ENCODE results near the gene AKAP10. TPM values are rescaled to one million over a fixed set of nuclear protein-coding genes. Genes with fewer than 3 reads are reported as not detected.

AKAP10 gene
- total and polyA plus RNA-seq, 10 of the 15 experiments (the other 5 are each of a cell fraction or from before 2014, with no cell fraction given), result 4.3 to 23.7 (median 14.7) TPM

DNA sequence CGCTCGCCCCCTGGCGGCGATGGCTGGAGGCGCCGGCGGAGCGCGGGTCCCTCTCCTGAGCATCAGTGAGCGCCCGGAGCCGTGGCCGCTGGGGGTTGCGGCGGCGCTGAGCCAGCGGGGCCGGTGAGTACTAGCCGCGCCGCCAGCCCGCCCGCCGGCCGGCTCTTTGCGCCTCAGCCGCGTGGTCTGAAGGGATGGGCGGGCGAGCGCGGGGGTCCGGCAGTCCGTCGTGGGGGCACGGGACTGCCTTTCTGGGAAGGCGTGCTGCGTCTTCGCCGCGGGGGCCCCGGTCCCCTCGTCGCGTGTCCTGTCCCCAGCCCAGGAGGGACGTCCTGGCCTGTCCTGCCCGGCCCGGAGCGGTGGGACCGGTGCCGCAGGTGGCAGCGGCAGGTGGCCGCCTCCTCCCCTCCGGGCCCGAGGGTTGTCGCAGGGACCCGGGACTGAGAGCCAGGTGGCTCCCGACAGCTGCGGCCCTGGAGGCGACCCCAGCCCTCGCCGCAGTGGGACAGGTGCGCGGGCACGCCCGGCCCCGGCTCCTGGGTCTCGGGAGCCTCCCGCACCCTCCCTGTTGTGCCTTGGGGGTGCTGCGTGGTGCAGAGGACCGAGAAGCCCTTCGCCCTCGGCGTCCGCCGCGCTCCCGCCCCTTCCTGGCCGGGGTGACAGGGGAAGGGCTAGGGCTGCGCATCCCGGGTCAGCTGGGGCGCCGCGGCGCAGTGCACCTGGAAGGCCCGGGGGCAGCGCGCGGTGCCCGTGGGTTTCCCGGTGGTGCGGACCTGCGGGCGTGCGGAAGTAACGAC, 31.9 kb upstream of the AKAP10 start, which contains the start of gene SPECC1 (continued):
- TF ChIP-seq, protein P1, sequence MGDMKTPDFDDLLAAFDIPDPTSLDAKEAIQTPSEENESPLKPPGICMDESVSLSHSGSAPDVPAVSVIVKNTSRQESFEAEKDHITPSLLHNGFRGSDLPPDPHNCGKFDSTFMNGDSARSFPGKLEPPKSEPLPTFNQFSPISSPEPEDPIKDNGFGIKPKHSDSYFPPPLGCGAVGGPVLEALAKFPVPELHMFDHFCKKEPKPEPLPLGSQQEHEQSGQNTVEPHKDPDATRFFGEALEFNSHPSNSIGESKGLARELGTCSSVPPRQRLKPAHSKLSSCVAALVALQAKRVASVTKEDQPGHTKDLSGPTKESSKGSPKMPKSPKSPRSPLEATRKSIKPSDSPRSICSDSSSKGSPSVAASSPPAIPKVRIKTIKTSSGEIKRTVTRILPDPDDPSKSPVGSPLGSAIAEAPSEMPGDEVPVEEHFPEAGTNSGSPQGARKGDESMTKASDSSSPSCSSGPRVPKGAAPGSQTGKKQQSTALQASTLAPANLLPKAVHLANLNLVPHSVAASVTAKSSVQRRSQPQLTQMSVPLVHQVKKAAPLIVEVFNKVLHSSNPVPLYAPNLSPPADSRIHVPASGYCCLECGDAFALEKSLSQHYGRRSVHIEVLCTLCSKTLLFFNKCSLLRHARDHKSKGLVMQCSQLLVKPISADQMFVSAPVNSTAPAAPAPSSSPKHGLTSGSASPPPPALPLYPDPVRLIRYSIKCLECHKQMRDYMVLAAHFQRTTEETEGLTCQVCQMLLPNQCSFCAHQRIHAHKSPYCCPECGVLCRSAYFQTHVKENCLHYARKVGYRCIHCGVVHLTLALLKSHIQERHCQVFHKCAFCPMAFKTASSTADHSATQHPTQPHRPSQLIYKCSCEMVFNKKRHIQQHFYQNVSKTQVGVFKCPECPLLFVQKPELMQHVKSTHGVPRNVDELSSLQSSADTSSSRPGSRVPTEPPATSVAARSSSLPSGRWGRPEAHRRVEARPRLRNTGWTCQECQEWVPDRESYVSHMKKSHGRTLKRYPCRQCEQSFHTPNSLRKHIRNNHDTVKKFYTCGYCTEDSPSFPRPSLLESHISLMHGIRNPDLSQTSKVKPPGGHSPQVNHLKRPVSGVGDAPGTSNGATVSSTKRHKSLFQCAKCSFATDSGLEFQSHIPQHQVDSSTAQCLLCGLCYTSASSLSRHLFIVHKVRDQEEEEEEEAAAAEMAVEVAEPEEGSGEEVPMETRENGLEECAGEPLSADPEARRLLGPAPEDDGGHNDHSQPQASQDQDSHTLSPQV (IDR thresholded peaks at IDR 0.05), result 0 out of 2 replicates have a peak, but pooled peaks have one; percentile 69
- TF ChIP-seq GATAD2B (conservative IDR thresholded peaks at IDR 0.05; ENCODE audit: low read depth), result peak; percentile 49; the same call in 1 of the 2 replicates
- TF ChIP-seq SMARCA5 (IDR thresholded peaks at IDR 0.05), result peak; percentile 77
- TF ChIP-seq RB1 (IDR thresholded peaks at IDR 0.05; ENCODE audit: borderline replicate concordance), result 0 out of 2 replicates have a peak, but pooled peaks have one; percentile 2
- 0 out of 4 replicates have a peak, but pooled peaks of 1 of the 2 experiments have one; percentile 31 for TF ChIP-seq SRF (IDR thresholded peaks at IDR 0.05; ENCODE audit: low read depth in 2 of 2, low read length in 2 of 2)
- no peak for TF ChIP-seq TBL1XR1 (IDR thresholded peaks at IDR 0.05; ENCODE audit: low read depth, low read length)
- no peak for TF ChIP-seq ETV6 (conservative IDR thresholded peaks at IDR 0.05 in 1 of 2, IDR thresholded peaks at IDR 0.05 in 1 of 2; ENCODE audit: borderline replicate concordance in 1 of 2, low read depth in 1 of 2)
- 0 out of 2 replicates have a peak, but pooled peaks have one; percentile 51 for TF ChIP-seq TARDBP (IDR thresholded peaks at IDR 0.05; ENCODE audit: borderline replicate concordance)
- TF ChIP-seq, protein P2, sequence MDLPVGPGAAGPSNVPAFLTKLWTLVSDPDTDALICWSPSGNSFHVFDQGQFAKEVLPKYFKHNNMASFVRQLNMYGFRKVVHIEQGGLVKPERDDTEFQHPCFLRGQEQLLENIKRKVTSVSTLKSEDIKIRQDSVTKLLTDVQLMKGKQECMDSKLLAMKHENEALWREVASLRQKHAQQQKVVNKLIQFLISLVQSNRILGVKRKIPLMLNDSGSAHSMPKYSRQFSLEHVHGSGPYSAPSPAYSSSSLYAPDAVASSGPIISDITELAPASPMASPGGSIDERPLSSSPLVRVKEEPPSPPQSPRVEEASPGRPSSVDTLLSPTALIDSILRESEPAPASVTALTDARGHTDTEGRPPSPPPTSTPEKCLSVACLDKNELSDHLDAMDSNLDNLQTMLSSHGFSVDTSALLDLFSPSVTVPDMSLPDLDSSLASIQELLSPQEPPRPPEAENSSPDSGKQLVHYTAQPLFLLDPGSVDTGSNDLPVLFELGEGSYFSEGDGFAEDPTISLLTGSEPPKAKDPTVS (IDR thresholded peaks at IDR 0.05; ENCODE audit: low read depth, low read length), result no peak
- peak; percentile 89 for TF ChIP-seq YY1 (IDR thresholded peaks at IDR 0.05; ENCODE audit: low read depth, low read length)
- TF ChIP-seq ZNF622 (IDR thresholded peaks at IDR 0.05), result no peak
- no peak for TF ChIP-seq FOS (IDR thresholded peaks at IDR 0.05; ENCODE audit: borderline replicate concordance, extremely low read depth, insufficient read length)
- TF ChIP-seq LARP7 (IDR thresholded peaks at IDR 0.05), result peak; percentile 59; the same call in 1 of the 2 replicates
- no peak for TF ChIP-seq NFXL1 (IDR thresholded peaks at IDR 0.05; ENCODE audit: borderline replicate concordance)
- TF ChIP-seq, protein P3, sequence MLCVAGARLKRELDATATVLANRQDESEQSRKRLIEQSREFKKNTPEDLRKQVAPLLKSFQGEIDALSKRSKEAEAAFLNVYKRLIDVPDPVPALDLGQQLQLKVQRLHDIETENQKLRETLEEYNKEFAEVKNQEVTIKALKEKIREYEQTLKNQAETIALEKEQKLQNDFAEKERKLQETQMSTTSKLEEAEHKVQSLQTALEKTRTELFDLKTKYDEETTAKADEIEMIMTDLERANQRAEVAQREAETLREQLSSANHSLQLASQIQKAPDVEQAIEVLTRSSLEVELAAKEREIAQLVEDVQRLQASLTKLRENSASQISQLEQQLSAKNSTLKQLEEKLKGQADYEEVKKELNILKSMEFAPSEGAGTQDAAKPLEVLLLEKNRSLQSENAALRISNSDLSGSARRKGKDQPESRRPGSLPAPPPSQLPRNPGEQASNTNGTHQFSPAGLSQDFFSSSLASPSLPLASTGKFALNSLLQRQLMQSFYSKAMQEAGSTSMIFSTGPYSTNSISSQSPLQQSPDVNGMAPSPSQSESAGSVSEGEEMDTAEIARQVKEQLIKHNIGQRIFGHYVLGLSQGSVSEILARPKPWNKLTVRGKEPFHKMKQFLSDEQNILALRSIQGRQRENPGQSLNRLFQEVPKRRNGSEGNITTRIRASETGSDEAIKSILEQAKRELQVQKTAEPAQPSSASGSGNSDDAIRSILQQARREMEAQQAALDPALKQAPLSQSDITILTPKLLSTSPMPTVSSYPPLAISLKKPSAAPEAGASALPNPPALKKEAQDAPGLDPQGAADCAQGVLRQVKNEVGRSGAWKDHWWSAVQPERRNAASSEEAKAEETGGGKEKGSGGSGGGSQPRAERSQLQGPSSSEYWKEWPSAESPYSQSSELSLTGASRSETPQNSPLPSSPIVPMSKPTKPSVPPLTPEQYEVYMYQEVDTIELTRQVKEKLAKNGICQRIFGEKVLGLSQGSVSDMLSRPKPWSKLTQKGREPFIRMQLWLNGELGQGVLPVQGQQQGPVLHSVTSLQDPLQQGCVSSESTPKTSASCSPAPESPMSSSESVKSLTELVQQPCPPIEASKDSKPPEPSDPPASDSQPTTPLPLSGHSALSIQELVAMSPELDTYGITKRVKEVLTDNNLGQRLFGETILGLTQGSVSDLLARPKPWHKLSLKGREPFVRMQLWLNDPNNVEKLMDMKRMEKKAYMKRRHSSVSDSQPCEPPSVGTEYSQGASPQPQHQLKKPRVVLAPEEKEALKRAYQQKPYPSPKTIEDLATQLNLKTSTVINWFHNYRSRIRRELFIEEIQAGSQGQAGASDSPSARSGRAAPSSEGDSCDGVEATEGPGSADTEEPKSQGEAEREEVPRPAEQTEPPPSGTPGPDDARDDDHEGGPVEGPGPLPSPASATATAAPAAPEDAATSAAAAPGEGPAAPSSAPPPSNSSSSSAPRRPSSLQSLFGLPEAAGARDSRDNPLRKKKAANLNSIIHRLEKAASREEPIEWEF (IDR thresholded peaks at IDR 0.05; ENCODE audit: insufficient replicate concordance, low read depth, low read length), result no peak
- TF ChIP-seq, protein P4, sequence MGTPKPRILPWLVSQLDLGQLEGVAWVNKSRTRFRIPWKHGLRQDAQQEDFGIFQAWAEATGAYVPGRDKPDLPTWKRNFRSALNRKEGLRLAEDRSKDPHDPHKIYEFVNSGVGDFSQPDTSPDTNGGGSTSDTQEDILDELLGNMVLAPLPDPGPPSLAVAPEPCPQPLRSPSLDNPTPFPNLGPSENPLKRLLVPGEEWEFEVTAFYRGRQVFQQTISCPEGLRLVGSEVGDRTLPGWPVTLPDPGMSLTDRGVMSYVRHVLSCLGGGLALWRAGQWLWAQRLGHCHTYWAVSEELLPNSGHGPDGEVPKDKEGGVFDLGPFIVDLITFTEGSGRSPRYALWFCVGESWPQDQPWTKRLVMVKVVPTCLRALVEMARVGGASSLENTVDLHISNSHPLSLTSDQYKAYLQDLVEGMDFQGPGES (IDR thresholded peaks at IDR 0.05), result no peak
- no peak for TF ChIP-seq ZNF24 (IDR thresholded peaks at IDR 0.05)
- TF ChIP-seq YBX1 (IDR thresholded peaks at IDR 0.05), result no peak
